HepG2 (cell line): ENCODE results near the gene TPRN. TPM values are rescaled to one million over a fixed set of nuclear protein-coding genes. Genes with fewer than 3 reads are reported as not detected.

Experiments used
- AGO1 ChIP-seq: fragments of 200-400 bp; formaldehyde crosslinking; IDR thresholded peaks from 2 replicates; pipeline ENCODE4 v1.6.1; 2017; ENCODE audit warnings: mild to moderate bottlenecking, low read depth, low read length, moderate library complexity; ENCODE audit not compliant: poor library complexity, severe bottlenecking
- CEBPZ ChIP-seq: IDR thresholded peaks from 2 replicates; pipeline ENCODE4 v1.6.1; 2012; ENCODE audit warnings: low read length, improper control_type of control experiment
- E2F5 ChIP-seq: sonication (generic); formaldehyde crosslinking; conservative IDR thresholded peaks from 2 replicates; pipeline ENCODE4 v1.4.0; 2020; ENCODE audit warnings: missing genetic modification reagents
- ELF3 ChIP-seq: IDR thresholded peaks from 2 replicates; pipeline ENCODE4 v1.6.1; 2016; ENCODE audit warnings: missing genetic modification reagents, missing compliant biosample characterization
- KMT2B ChIP-seq: IDR thresholded peaks from 2 replicates; pipeline ENCODE4 v1.6.1; 2016; ENCODE audit warnings: missing genetic modification reagents, missing compliant biosample characterization
- MTA1 ChIP-seq: sonication (generic); formaldehyde crosslinking; IDR thresholded peaks from 2 replicates; pipeline ENCODE4 v1.4.0; 2020; ENCODE audit warnings: missing genetic modification reagents, mild to moderate bottlenecking, borderline replicate concordance
- RFXAP ChIP-seq: sonication (generic); formaldehyde crosslinking; IDR thresholded peaks from 2 replicates; pipeline ENCODE4 v1.4.0; 2020; ENCODE audit warnings: missing genetic modification reagents, borderline replicate concordance
- SRF ChIP-seq: IDR thresholded peaks from 2 replicates; pipeline ENCODE4 v1.6.1; 2011; ENCODE audit warnings: mild to moderate bottlenecking, low read depth, low read length, moderate library complexity
- ZBTB40 ChIP-seq, 2 experiments: fragments of 450-650 bp in 1 of 2; sonication (generic) in 1 of 2; formaldehyde crosslinking in 1 of 2; IDR thresholded peaks; 2 replicates each; pipeline versions ENCODE4 v1.6.1 to v1.8.0; 2016 to 2022; ENCODE audit warnings: antibody characterized with exemption in 1 of 2, mild to moderate bottlenecking in 1 of 2, missing genetic modification reagents in 1 of 2
- ZNF276 ChIP-seq: sonication (generic); formaldehyde crosslinking; IDR thresholded peaks from 2 replicates; pipeline ENCODE4 v1.4.0; 2020; ENCODE audit warnings: mild to moderate bottlenecking, low read depth, missing genetic modification reagents
- ZSCAN9 ChIP-seq: IDR thresholded peaks from 2 replicates; pipeline ENCODE4 v1.6.1; 2016; ENCODE audit warnings: borderline replicate concordance
- polyA plus RNA-seq, 8 experiments: library from polyadenylated mRNA; depleted of rRNA in 3 of 8; stranded (reverse) in 7 of 8; unstranded in 1 of 8; fragments of >200 nt; fragmentation: Illumina TruSeq in 4 of 8; extraction: Trizol in 4 of 8; gene quantifications; 2 replicates each; pipeline versions ENCODE4 v1.2.1 to v1.2.3, GENCODE V29; 2011 to 2016; ENCODE audit warnings: low read depth in 4 of 8, missing spikeins in 1 of 8, mixed read lengths in 1 of 8; ENCODE audit not compliant: insufficient read depth in 1 of 8
- total RNA-seq, 5 experiments: library from RNA; depleted of rRNA; stranded (reverse); fragments of >200 nt; fragmentation: Illumina TruSeq; extraction: Trizol; gene quantifications; 2 replicates each; pipeline ENCODE4 v1.2.3, GENCODE V29; 2016; ENCODE audit warnings: low read depth in 1 of 5

Gene TPRN
- total and polyA plus RNA-seq, 2 of the 13 experiments (the other 11 are each of a cell fraction or from before 2014, with no cell fraction given) = 10.1 to 19.2 TPM

- no peak for TF ChIP-seq ZBTB40 (IDR thresholded peaks at IDR 0.05)
- TF ChIP-seq ZBTB40 (CRISPR knock-in tag; IDR thresholded peaks at IDR 0.05) = peak; percentile 53; the same call in 1 of the 2 replicates
- 0 out of 2 replicates have a peak, but pooled peaks have one; percentile 29 for TF ChIP-seq E2F5 (CRISPR knock-in tag)
- peak; percentile 79 for TF ChIP-seq RFXAP (CRISPR knock-in tag)
- no peak for TF ChIP-seq SRF
- TF ChIP-seq CEBPZ = peak; percentile 15; the same call in 1 of the 2 replicates
- peak; percentile 84 for TF ChIP-seq AGO1
- TF ChIP-seq ZSCAN9 = peak; percentile 72; the same call in 1 of the 2 replicates
- TF ChIP-seq ZNF276 = no peak
- TF ChIP-seq ELF3 (CRISPR knock-in tag) = peak; percentile 99
- TF ChIP-seq KMT2B (CRISPR knock-in tag) = peak; percentile 64; the same call in 1 of the 2 replicates
- peak; percentile 82; the same call in 1 of the 2 replicates for TF ChIP-seq MTA1 (CRISPR knock-in tag)
These were observed at the start of gene TPRN (continued) for GRCh38 chr9:137200311-137201204.
